Measurements from ENCODE around the gene UBE2J2.
A peak's percentile ranks its signal among the peaks of the same experiment; 100 is the strongest.

UBE2J2 gene

DNA sequence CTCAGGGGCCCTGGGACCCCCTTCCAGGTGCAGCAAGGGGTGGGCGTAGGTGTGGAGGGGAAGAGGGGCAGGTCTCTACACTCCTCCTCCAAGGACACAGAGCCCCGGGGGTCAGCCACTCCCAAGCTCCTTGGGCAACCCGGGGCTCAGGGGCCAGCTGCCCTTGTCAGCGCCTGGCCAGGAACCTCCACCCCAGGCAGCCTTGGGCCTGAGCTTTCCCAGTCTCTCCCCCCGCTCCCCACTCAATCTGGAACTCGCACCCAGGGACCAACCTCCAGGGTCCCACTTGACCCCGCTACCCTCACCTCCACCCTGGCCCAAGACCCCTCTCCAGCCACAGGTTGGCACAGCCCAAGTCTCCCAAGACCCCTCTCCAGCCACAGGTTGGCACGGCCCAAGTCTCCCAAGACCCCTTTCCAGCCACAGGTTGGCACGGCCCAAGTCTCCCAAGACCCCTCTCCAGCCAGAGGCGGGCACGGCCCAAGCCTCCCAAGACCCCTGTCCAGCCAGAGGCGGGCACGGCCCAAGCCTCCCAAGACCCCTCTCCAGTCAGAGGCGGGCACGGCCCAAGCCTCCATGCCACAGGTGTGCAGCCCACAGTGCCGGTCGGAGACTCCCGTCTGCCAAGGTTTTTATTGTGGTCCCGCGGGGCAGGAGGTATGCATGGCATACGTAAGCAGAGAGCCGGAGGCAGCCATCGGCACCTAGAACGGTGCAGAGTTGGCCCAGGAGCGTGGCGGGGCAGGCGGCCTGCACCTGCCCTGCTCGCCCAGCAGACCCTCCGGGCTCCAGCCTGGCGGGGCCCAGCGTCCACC is 62.7 kb downstream of the UBE2J2 start:
- Histone ChIP-seq H3K4me2 (ENCODE audit: low read length) (no peak overlapping the region), H3K4me3 (ENCODE audit: low read length) (no peak overlapping the region)

DNA sequence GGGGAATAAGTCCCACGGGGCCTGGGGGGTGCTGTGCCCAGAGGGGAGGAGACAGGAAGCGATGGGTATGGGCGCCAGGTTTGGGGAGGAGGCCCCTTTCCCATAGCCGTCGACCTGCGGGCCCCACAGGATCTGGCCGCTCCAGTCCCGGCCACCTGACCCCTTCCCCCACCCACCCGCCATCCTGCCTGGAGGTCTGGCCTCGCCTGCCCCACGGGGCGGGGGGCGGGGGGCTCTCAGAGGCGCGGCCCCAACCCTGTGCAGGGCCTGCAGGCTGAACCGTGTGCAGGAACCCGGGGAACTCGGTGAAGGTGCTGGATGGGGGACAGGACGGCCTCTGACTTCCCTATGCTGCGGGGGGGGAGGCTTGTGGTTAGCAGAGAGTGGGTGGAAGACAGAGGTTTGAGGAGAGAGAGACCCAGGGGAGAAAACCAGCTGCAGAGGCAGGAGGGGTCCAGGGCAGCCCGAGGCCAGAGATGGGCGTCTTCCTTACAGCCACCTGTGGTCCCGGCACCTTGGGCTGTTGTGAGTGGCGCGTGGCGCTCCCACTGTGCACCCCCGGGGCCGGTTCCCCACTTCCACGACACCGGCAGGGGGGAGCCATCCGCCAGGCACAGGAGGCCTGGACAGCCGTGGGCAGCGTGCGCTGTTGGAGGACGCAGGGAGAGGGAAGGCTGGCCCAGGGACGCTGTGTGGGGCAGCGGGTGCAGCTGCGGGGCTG is 64.8 kb downstream of the UBE2J2 start:
- Histone ChIP-seq H3K27ac (ENCODE audit: low read length) (no peak overlapping the region), H2AFZ (ENCODE audit: low read depth, low read length) (no peak overlapping the region), H3K79me2 (ENCODE audit: low read length) (no peaks in the 10 kb centered on the region), H3K9me3 (ENCODE audit: insufficient read depth, low read length) (no peaks in the 10 kb centered on the region), H3K4me1 (ENCODE audit: low read length) (peaks cover 13% of the 10 kb centered on the region), H3K9ac (ENCODE audit: low read length) (no peak overlapping the region), H3K4me3 (ENCODE audit: low read length) (no peak overlapping the region), H4K20me1 (ENCODE audit: insufficient read depth, low read length) (no peaks in the 10 kb centered on the region), H3K36me3 (replicated peaks; ENCODE audit: low read depth, low read length) (no peaks in the 10 kb centered on the region), H3K4me2 (ENCODE audit: low read length) (0 out of 2 replicates have a peak overlapping the region, but pooled peaks have one; percentile 14), H3K27me3 (ENCODE audit: low read depth, low read length) (peaks cover 25% of the 10 kb centered on the region)
- TF ChIP-seq, protein P1, sequence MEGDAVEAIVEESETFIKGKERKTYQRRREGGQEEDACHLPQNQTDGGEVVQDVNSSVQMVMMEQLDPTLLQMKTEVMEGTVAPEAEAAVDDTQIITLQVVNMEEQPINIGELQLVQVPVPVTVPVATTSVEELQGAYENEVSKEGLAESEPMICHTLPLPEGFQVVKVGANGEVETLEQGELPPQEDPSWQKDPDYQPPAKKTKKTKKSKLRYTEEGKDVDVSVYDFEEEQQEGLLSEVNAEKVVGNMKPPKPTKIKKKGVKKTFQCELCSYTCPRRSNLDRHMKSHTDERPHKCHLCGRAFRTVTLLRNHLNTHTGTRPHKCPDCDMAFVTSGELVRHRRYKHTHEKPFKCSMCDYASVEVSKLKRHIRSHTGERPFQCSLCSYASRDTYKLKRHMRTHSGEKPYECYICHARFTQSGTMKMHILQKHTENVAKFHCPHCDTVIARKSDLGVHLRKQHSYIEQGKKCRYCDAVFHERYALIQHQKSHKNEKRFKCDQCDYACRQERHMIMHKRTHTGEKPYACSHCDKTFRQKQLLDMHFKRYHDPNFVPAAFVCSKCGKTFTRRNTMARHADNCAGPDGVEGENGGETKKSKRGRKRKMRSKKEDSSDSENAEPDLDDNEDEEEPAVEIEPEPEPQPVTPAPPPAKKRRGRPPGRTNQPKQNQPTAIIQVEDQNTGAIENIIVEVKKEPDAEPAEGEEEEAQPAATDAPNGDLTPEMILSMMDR (IDR thresholded peaks at IDR 0.05; ENCODE audit: low read depth, low read length), result no peak
- no peak for TF ChIP-seq EZH2phosphoT487 (IDR thresholded peaks at IDR 0.05; ENCODE audit: low read depth)

More for the DNA sequence above, 62.7 kb downstream of the UBE2J2 start:
- peaks cover 22% of the 10 kb centered on the region for H3K27me3 ChIP-seq (ENCODE audit: low read depth, low read length)
- no peaks in the 10 kb centered on the region for H3K79me2 ChIP-seq (ENCODE audit: low read length)
- H3K9ac ChIP-seq (ENCODE audit: low read length), result no peak overlapping the region
- H3K27ac ChIP-seq (ENCODE audit: low read length), result no peak overlapping the region
- no peak overlapping the region for H2AFZ ChIP-seq (ENCODE audit: low read depth, low read length)
- H4K20me1 ChIP-seq (ENCODE audit: insufficient read depth, low read length), result no peaks in the 10 kb centered on the region
- no peaks in the 10 kb centered on the region for H3K36me3 ChIP-seq (replicated peaks; ENCODE audit: low read depth, low read length)
- no peaks in the 10 kb centered on the region for H3K9me3 ChIP-seq (ENCODE audit: insufficient read depth, low read length)
- peaks cover 29% of the 10 kb centered on the region for H3K4me1 ChIP-seq (ENCODE audit: low read length)
- TF ChIP-seq, protein P1 (IDR thresholded peaks at IDR 0.05; ENCODE audit: low read depth, low read length), result no peak
- no peak for TF ChIP-seq EZH2phosphoT487 (IDR thresholded peaks at IDR 0.05; ENCODE audit: low read depth)

DNA sequence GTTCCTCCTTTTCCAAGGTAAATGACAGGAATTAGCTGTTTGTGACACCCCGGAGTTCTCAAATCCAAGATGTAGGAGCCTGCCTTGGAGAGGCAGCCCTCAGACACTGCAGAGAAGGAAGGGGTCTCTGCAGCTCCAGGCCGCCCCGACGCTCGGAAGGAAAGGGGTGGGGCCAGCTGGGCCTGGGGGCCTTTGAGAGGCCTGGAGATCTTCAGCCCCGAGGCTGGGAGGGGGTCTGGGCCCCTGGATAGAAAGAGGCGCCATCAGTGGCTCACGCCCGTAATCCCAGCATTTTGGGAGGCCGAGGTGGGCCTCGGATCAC is 66.1 kb downstream of the UBE2J2 start:
- Histone ChIP-seq H4K20me1 (ENCODE audit: insufficient read depth, low read length) (no peaks in the 10 kb centered on the region), H2AFZ (ENCODE audit: low read depth, low read length) (no peak overlapping the region), H3K4me1 (ENCODE audit: low read length) (peaks cover 12% of the 10 kb centered on the region), H3K4me3 (ENCODE audit: low read length) (no peak overlapping the region), H3K4me2 (ENCODE audit: low read length) (no peak overlapping the region), H3K27me3 (ENCODE audit: low read depth, low read length) (peaks cover 25% of the 10 kb centered on the region), H3K79me2 (ENCODE audit: low read length) (no peaks in the 10 kb centered on the region), H3K9ac (ENCODE audit: low read length) (no peak overlapping the region), H3K27ac (ENCODE audit: low read length) (no peak overlapping the region), H3K9me3 (ENCODE audit: insufficient read depth, low read length) (no peaks in the 10 kb centered on the region), H3K36me3 (replicated peaks; ENCODE audit: low read depth, low read length) (no peaks in the 10 kb centered on the region)
- no peak for TF ChIP-seq EZH2phosphoT487 (IDR thresholded peaks at IDR 0.05; ENCODE audit: low read depth)
- TF ChIP-seq, protein P1 (IDR thresholded peaks at IDR 0.05; ENCODE audit: low read depth, low read length), result no peak

DNA sequence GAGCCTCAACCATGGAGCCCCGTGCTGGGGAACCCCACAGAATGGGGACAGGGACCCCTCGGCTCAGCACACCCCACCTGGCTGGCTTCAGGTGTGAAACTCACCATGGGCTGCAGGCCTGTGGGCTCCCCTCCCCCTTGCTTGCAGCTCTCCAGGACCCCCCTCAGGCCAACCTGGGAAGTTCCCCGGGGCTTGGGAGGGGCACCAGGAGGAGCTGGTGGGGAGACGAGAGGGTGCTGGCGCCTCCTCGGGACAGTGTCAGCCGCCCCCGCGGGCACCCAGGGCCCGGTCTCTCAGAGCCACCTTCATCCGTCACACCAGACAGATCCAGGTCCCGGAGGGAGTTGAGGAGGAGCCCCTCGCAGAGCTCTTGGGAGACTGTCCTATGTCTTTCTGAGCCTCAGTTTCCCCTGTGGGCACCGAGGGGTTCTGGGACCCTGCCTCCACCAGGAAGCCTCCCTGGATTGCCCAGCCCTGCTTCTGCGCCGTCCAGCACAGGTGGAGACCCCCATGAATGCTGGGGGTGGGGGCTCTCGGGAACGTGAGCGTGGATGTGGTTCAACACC is 66.6 kb downstream of the UBE2J2 start:
- Histone ChIP-seq H3K9ac (ENCODE audit: low read length) (no peak overlapping the region), H3K4me1 (ENCODE audit: low read length) (peaks cover 12% of the 10 kb centered on the region), H3K9me3 (ENCODE audit: insufficient read depth, low read length) (no peaks in the 10 kb centered on the region), H3K27ac (ENCODE audit: low read length) (no peak overlapping the region), H2AFZ (ENCODE audit: low read depth, low read length) (no peak overlapping the region), H3K4me2 (ENCODE audit: low read length) (peak overlapping the region; percentile 92), H3K4me3 (ENCODE audit: low read length) (peak overlapping the region; percentile 68), H3K27me3 (ENCODE audit: low read depth, low read length) (peaks cover 25% of the 10 kb centered on the region), H3K36me3 (replicated peaks; ENCODE audit: low read depth, low read length) (no peaks in the 10 kb centered on the region), H3K79me2 (ENCODE audit: low read length) (no peaks in the 10 kb centered on the region), H4K20me1 (ENCODE audit: insufficient read depth, low read length) (no peaks in the 10 kb centered on the region)
- no peak for TF ChIP-seq EZH2phosphoT487 (IDR thresholded peaks at IDR 0.05; ENCODE audit: low read depth)
- TF ChIP-seq, protein P1 (IDR thresholded peaks at IDR 0.05; ENCODE audit: low read depth, low read length), result no peak

Measured in OCI-LY3 (cell line).